HepG2 (cell line): ENCODE data around the gene CDK5RAP2. TPM values are rescaled to one million over a fixed set of nuclear protein-coding genes. Genes with fewer than 3 reads are reported as not detected.

Source experiments
- BCL6 ChIP-seq: IDR thresholded peaks from 2 replicates; pipeline ENCODE4 v1.6.1; 2016; ENCODE audit warnings: missing genetic modification reagents, missing compliant biosample characterization
- CBX1 ChIP-seq: IDR thresholded peaks from one replicate; pipeline ENCODE4 v1.6.1; 2016; ENCODE audit warnings: antibody characterized with exemption, low read depth
- CEBPG ChIP-seq: IDR thresholded peaks from 2 replicates; pipeline ENCODE4 v1.6.1; 2016
- DPF2 ChIP-seq: sonication (generic); formaldehyde crosslinking; IDR thresholded peaks from 2 replicates; pipeline ENCODE4 v1.4.0; 2020; ENCODE audit warnings: mild to moderate bottlenecking, low read depth, missing genetic modification reagents, borderline replicate concordance
- ETV5 ChIP-seq: IDR thresholded peaks from 2 replicates; pipeline ENCODE4 v1.6.1; 2018; ENCODE audit warnings: missing biosample characterization, missing genetic modification reagents, inconsistent platforms, borderline replicate concordance
- FOXC1 ChIP-seq: sonication (generic); formaldehyde crosslinking; IDR thresholded peaks from 2 replicates; pipeline ENCODE4 v1.8.0; 2022; ENCODE audit warnings: mild to moderate bottlenecking, missing genetic modification reagents, borderline replicate concordance
- GABPB1 ChIP-seq: IDR thresholded peaks from 2 replicates; pipeline ENCODE4 v1.6.1; 2016; ENCODE audit warnings: mild to moderate bottlenecking, missing genetic modification reagents, moderate library complexity, missing compliant biosample characterization
- KAT7 ChIP-seq: IDR thresholded peaks from 2 replicates; pipeline ENCODE4 v1.6.1; 2018; ENCODE audit warnings: borderline replicate concordance, missing compliant biosample characterization
- NBN ChIP-seq: fragments of 450-650 bp; conservative IDR thresholded peaks from 2 replicates; pipeline ENCODE4 v1.6.1; 2017
- NCOR1 ChIP-seq: fragments of 200-600 bp; sonication (generic); IDR thresholded peaks from 2 replicates; pipeline ENCODE4 v1.7.0; 2017; ENCODE audit warnings: antibody characterized with exemption, low read length, borderline replicate concordance
- RBFOX2 ChIP-seq: fragments of 200-400 bp; formaldehyde crosslinking; IDR thresholded peaks from 2 replicates; pipeline ENCODE4 v1.6.1; 2017; ENCODE audit warnings: low read depth, mild to moderate bottlenecking, low read length
- RXRA ChIP-seq: sonication (generic); formaldehyde crosslinking; IDR thresholded peaks from 2 replicates; pipeline ENCODE4 v1.5.1; 2020; ENCODE audit warnings: missing genetic modification reagents
- SALL2 ChIP-seq: sonication (generic); formaldehyde crosslinking; IDR thresholded peaks from 2 replicates; pipeline ENCODE4 v1.8.1; 2023; ENCODE audit warnings: mild to moderate bottlenecking, missing genetic modification reagents, inconsistent platforms
- SIX1 ChIP-seq: sonication (generic); formaldehyde crosslinking; IDR thresholded peaks from 2 replicates; pipeline ENCODE4 v1.4.0; 2020; ENCODE audit warnings: missing genetic modification reagents, borderline replicate concordance
- SYNCRIP ChIP-seq: fragments of 200-400 bp; formaldehyde crosslinking; IDR thresholded peaks from 2 replicates; pipeline ENCODE4 v1.6.1; 2018; ENCODE audit warnings: mild to moderate bottlenecking, low read depth, low read length; ENCODE audit not compliant: insufficient read depth
- ZC3H13 ChIP-seq: sonication (generic); formaldehyde crosslinking; IDR thresholded peaks from 2 replicates; pipeline ENCODE4 v1.8.1; 2023; ENCODE audit warnings: mild to moderate bottlenecking, missing genetic modification reagents, moderate library complexity
- ZNF234 ChIP-seq: sonication (generic); formaldehyde crosslinking; conservative IDR thresholded peaks from 2 replicates; pipeline ENCODE4 v1.5.1; 2020; ENCODE audit warnings: mild to moderate bottlenecking, missing genetic modification reagents
- ZNF24 ChIP-seq: fragments of 450-650 bp; IDR thresholded peaks from 2 replicates; pipeline ENCODE4 v1.6.1; 2017; ENCODE audit warnings: antibody characterized with exemption, mild to moderate bottlenecking
- ZNF292 ChIP-seq: sonication (generic); formaldehyde crosslinking; IDR thresholded peaks from 2 replicates; pipeline ENCODE4 v1.8.1; 2022; ENCODE audit warnings: mild to moderate bottlenecking, low read depth, missing genetic modification reagents, borderline replicate concordance
- ZNF570 ChIP-seq: sonication (generic); formaldehyde crosslinking; IDR thresholded peaks from 2 replicates; pipeline ENCODE4 v1.4.0; 2020; ENCODE audit warnings: mild to moderate bottlenecking, missing genetic modification reagents, borderline replicate concordance
- ZNF614 ChIP-seq: IDR thresholded peaks from 2 replicates; pipeline ENCODE4 v1.6.1; 2018; ENCODE audit warnings: missing biosample characterization, missing genetic modification reagents, inconsistent platforms, borderline replicate concordance
- polyA plus RNA-seq, 8 experiments: library from polyadenylated mRNA; depleted of rRNA in 3 of 8; stranded (reverse) in 7 of 8; unstranded in 1 of 8; fragments of >200 nt; fragmentation: Illumina TruSeq in 4 of 8; extraction: Trizol in 4 of 8; gene quantifications; 2 replicates each; pipeline versions ENCODE4 v1.2.1 to v1.2.3, GENCODE V29; 2011 to 2016; ENCODE audit warnings: low read depth in 4 of 8, missing spikeins in 1 of 8, mixed read lengths in 1 of 8; ENCODE audit not compliant: insufficient read depth in 1 of 8
- total RNA-seq, 5 experiments: library from RNA; depleted of rRNA; stranded (reverse); fragments of >200 nt; fragmentation: Illumina TruSeq; extraction: Trizol; gene quantifications; 2 replicates each; pipeline ENCODE4 v1.2.3, GENCODE V29; 2016; ENCODE audit warnings: low read depth in 1 of 5
- TF ChIP-seq, protein P1 (sequence below): sonication (generic); formaldehyde crosslinking; conservative IDR thresholded peaks from 2 replicates; pipeline ENCODE4 v1.8.0; 2022; ENCODE audit warnings: low read depth, missing genetic modification reagents
- TF ChIP-seq, protein P2 (sequence below): IDR thresholded peaks from 2 replicates; pipeline ENCODE4 v1.6.1; 2016
- TF ChIP-seq, protein P3 (sequence below): sonication (generic); formaldehyde crosslinking; IDR thresholded peaks from 2 replicates; pipeline ENCODE4 v1.4.0; 2020; ENCODE audit warnings: missing genetic modification reagents

CDK5RAP2 gene
- total and polyA plus RNA-seq, 2 of the 13 experiments (the other 11 are each of a cell fraction or from before 2014, with no cell fraction given): 31.8 to 42.2 TPM

- TF ChIP-seq, protein P1, sequence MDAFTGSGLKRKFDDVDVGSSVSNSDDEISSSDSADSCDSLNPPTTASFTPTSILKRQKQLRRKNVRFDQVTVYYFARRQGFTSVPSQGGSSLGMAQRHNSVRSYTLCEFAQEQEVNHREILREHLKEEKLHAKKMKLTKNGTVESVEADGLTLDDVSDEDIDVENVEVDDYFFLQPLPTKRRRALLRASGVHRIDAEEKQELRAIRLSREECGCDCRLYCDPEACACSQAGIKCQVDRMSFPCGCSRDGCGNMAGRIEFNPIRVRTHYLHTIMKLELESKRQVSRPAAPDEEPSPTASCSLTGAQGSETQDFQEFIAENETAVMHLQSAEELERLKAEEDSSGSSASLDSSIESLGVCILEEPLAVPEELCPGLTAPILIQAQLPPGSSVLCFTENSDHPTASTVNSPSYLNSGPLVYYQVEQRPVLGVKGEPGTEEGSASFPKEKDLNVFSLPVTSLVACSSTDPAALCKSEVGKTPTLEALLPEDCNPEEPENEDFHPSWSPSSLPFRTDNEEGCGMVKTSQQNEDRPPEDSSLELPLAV (CRISPR knock-in tag): no peak
- TF ChIP-seq SYNCRIP: no peak
- TF ChIP-seq FOXC1 (CRISPR knock-in tag): peak; percentile 81; the same call in 1 of the 2 replicates
- peak; percentile 33 for TF ChIP-seq GABPB1 (CRISPR knock-in tag)
- peak; percentile 63; the same call in 1 of the 2 replicates for TF ChIP-seq SALL2 (CRISPR knock-in tag)
- peak; percentile 77; the same call in 1 of the 2 replicates for TF ChIP-seq ZNF292 (CRISPR knock-in tag)
- TF ChIP-seq CBX1: no peak
- TF ChIP-seq, protein P2, sequence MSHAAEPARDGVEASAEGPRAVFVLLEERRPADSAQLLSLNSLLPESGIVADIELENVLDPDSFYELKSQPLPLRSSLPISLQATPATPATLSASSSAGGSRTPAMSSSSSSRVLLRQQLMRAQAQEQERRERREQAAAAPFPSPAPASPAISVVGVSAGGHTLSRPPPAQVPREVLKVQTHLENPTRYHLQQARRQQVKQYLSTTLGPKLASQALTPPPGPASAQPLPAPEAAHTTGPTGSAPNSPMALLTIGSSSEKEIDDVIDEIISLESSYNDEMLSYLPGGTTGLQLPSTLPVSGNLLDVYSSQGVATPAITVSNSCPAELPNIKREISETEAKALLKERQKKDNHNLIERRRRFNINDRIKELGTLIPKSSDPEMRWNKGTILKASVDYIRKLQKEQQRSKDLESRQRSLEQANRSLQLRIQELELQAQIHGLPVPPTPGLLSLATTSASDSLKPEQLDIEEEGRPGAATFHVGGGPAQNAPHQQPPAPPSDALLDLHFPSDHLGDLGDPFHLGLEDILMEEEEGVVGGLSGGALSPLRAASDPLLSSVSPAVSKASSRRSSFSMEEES (CRISPR knock-in tag): peak; percentile 95
- peak; percentile 87 for TF ChIP-seq ZNF614 (CRISPR knock-in tag)
- peak; percentile 70; the same call in 1 of the 2 replicates for TF ChIP-seq ZNF24
- TF ChIP-seq BCL6 (CRISPR knock-in tag): peak; percentile 87
- TF ChIP-seq, protein P3, sequence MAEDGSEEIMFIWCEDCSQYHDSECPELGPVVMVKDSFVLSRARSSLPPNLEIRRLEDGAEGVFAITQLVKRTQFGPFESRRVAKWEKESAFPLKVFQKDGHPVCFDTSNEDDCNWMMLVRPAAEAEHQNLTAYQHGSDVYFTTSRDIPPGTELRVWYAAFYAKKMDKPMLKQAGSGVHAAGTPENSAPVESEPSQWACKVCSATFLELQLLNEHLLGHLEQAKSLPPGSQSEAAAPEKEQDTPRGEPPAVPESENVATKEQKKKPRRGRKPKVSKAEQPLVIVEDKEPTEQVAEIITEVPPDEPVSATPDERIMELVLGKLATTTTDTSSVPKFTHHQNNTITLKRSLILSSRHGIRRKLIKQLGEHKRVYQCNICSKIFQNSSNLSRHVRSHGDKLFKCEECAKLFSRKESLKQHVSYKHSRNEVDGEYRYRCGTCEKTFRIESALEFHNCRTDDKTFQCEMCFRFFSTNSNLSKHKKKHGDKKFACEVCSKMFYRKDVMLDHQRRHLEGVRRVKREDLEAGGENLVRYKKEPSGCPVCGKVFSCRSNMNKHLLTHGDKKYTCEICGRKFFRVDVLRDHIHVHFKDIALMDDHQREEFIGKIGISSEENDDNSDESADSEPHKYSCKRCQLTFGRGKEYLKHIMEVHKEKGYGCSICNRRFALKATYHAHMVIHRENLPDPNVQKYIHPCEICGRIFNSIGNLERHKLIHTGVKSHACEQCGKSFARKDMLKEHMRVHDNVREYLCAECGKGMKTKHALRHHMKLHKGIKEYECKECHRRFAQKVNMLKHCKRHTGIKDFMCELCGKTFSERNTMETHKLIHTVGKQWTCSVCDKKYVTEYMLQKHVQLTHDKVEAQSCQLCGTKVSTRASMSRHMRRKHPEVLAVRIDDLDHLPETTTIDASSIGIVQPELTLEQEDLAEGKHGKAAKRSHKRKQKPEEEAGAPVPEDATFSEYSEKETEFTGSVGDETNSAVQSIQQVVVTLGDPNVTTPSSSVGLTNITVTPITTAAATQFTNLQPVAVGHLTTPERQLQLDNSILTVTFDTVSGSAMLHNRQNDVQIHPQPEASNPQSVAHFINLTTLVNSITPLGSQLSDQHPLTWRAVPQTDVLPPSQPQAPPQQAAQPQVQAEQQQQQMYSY (CRISPR knock-in tag): 0 out of 2 replicates have a peak, but pooled peaks have one; percentile 32
- peak; percentile 94 for TF ChIP-seq RXRA
- TF ChIP-seq DPF2 (CRISPR knock-in tag): peak; percentile 87
- no peak for TF ChIP-seq ZNF570 (CRISPR knock-in tag)
- TF ChIP-seq ZC3H13 (CRISPR knock-in tag): 0 out of 2 replicates have a peak, but pooled peaks have one; percentile 32
- TF ChIP-seq SIX1 (CRISPR knock-in tag): peak; percentile 49; the same call in 1 of the 2 replicates
- peak; percentile 93 for TF ChIP-seq CEBPG
- peak; percentile 23; the same call in 1 of the 2 replicates for TF ChIP-seq RBFOX2
- peak; percentile 50 for TF ChIP-seq ETV5
- TF ChIP-seq KAT7 (CRISPR knock-in tag): 0 out of 2 replicates have a peak, but pooled peaks have one; percentile 36
- TF ChIP-seq NBN: no peak
- peak; percentile 69 for TF ChIP-seq NCOR1
- no peak for TF ChIP-seq ZNF234 (CRISPR knock-in tag)
Observed at GRCh38 chr9:120571443-120572257, 8.3 kb downstream of the CDK5RAP2 start (continued).
